ENCODE results near the gene PRKACG.
"Not testable (repeated sequence)": the region's sequence is repeated elsewhere in the genome, so short reads cannot be mapped to it uniquely, and the experiment has no call there.

PRKACG gene

GRCh38 chr9:69023650-69024049, 9.7 kb upstream of the PRKACG start:
- DNase-seq (ENCODE audit: low spot score) = peak; percentile 77

GRCh38 chr9:69020301-69021145, 6.6 kb upstream of the PRKACG start:
- DNase-seq (ENCODE audit: low spot score) = no peak

- DNase-seq (ENCODE audit: low spot score) = no peak
Measured at GRCh38 chr9:69019808-69020207, 5.9 kb upstream of the PRKACG start.

GRCh38 chr9:69018737-69019136, 4.8 kb upstream of the PRKACG start:
- no peak for DNase-seq (ENCODE audit: low spot score)

GRCh38 chr9:69016191-69017096, 2.5 kb upstream of the PRKACG start:
- peak; percentile 95 for DNase-seq (ENCODE audit: low spot score)

- no peak for DNase-seq (ENCODE audit: low spot score)
Measured at GRCh38 chr9:69013382-69013727, 558 bp downstream of the PRKACG start.

- no peak for DNase-seq (ENCODE audit: low spot score)
Measured at GRCh38 chr9:69012696-69013381, 1.1 kb downstream of the PRKACG start.

GRCh38 chr9:69009708-69010107, 4.2 kb downstream of the PRKACG start:
- no peak for DNase-seq (ENCODE audit: low spot score)

GRCh38 chr9:69004836-69005235, 9.1 kb downstream of the PRKACG start:
- no peak for DNase-seq (ENCODE audit: low spot score)

GRCh38 chr9:69003051-69003450, 10.9 kb downstream of the PRKACG start:
- no peak for DNase-seq (ENCODE audit: low spot score)

GRCh38 chr9:69001921-69002320, 12.0 kb downstream of the PRKACG start:
- DNase-seq (ENCODE audit: low spot score) = peak; percentile 89

GRCh38 chr9:68999393-69000105, 14.4 kb downstream of the PRKACG start:
- peak; percentile 90 for DNase-seq (ENCODE audit: low spot score)

- no peak for DNase-seq (ENCODE audit: low spot score)
Measured at GRCh38 chr9:68998812-68999211, 15.1 kb downstream of the PRKACG start.

- DNase-seq (ENCODE audit: low spot score) = no peak
Measured at GRCh38 chr9:68998385-68998784, 15.5 kb downstream of the PRKACG start.

GRCh38 chr9:68997666-68998065, 16.2 kb downstream of the PRKACG start:
- DNase-seq (ENCODE audit: low spot score) = no peak

GRCh38 chr9:68996462-68996861, 17.5 kb downstream of the PRKACG start:
- no peak for DNase-seq (ENCODE audit: low spot score)

GRCh38 chr9:68995776-68996175, 18.1 kb downstream of the PRKACG start:
- no peak for DNase-seq (ENCODE audit: low spot score)

- DNase-seq (ENCODE audit: low spot score) = no peak
Measured at GRCh38 chr9:68991457-68991856, 22.5 kb downstream of the PRKACG start.

GRCh38 chr9:68986949-68987348, 27.0 kb downstream of the PRKACG start:
- not testable (repeated sequence) for DNase-seq (ENCODE audit: low spot score)

- no peak for DNase-seq (ENCODE audit: low spot score)
Measured at GRCh38 chr9:68983522-68984424, 30.1 kb downstream of the PRKACG start.

- DNase-seq (ENCODE audit: low spot score) = no peak
Measured at GRCh38 chr9:68983008-68983411, 30.9 kb downstream of the PRKACG start.

All from cerebellar cortex (tissue), 1 donor.